Tibial nerve (tissue), 4 donors: ENCODE results near the gene ZNF91. TPM values are rescaled to one million over a fixed set of nuclear protein-coding genes. Genes with fewer than 3 reads are reported as not detected.
"Not testable (repeated sequence)": the region's sequence is repeated elsewhere in the genome, so short reads cannot be mapped to it uniquely, and the experiment has no call there.

ENCODE experiments used
- DNase-seq, 2 donors: peaks; one replicate each; pipeline ENCODE4 v3.0.0-alpha.2; 2019; ENCODE audit warnings: low spot score in 2 of 2
- H3K27ac ChIP-seq, 4 donors: fragments of 200-600 bp; sonication (generic) in 3 of 4; one replicate each; pipeline ENCODE4 v1.5.1; 2017 to 2019; ENCODE audit warnings: mild to moderate bottlenecking in 1 of 4
- H3K27me3 ChIP-seq, 2 donors: fragments of 200-600 bp; sonication (generic) in 1 of 2; one replicate each; pipeline versions ENCODE4 v1.5.1 to v1.6.0; 2017 to 2019
- H3K36me3 ChIP-seq, 3 donors: fragments of 200-600 bp; sonication (generic); one replicate each; pipeline ENCODE4 v1.5.1; 2018 to 2019
- H3K4me1 ChIP-seq, 4 donors: fragments of 200-600 bp; sonication (generic) in 3 of 4; one replicate each; pipeline ENCODE4 v1.5.1; 2017 to 2019
- H3K4me3 ChIP-seq, 4 donors: fragments of 200-600 bp; sonication (generic) in 3 of 4; one replicate each; pipeline ENCODE4 v1.5.1; 2017 to 2019; ENCODE audit warnings: mild to moderate bottlenecking in 1 of 4, moderate library complexity in 1 of 4
- H3K9me3 ChIP-seq, 4 donors: fragments of 200-600 bp; sonication (generic) in 3 of 4; one replicate each; pipeline ENCODE4 v1.5.1; 2017 to 2019
- CTCF ChIP-seq, 5 experiments: fragments of 200-600 bp in 3 of 5; fragments of 450-650 bp in 2 of 5; sonication (generic) in 3 of 5; IDR thresholded peaks; one replicate each; pipeline ENCODE4 v1.5.1; 2016 to 2019; ENCODE audit warnings: antibody characterized with exemption in 5 of 5, mild to moderate bottlenecking in 3 of 5, moderate library complexity in 2 of 5
- EP300 ChIP-seq, 2 donors: sonication (generic); formaldehyde crosslinking; IDR thresholded peaks; one replicate each; pipeline ENCODE4 v1.6.1; 2017; ENCODE audit warnings: antibody characterized with exemption in 2 of 2, mild to moderate bottlenecking in 1 of 2
- POLR2A ChIP-seq, 2 donors: fragments of 450-650 bp; IDR thresholded peaks; one replicate each; pipeline ENCODE4 v1.6.1; 2017; ENCODE audit warnings: antibody characterized with exemption in 2 of 2, mild to moderate bottlenecking in 2 of 2, moderate library complexity in 2 of 2
- WGBS, 2 donors: methylation state at CpG; one replicate each; pipeline ENCODE4 v1.1.5; 2018; 5-methylcytosine and 5-hydroxymethylcytosine counted together
- total RNA-seq, 4 donors: library from RNA; depleted of rRNA; stranded (reverse); fragments of >200 nt; gene quantifications; one replicate each; pipeline ENCODE4 v1.1.0, GENCODE V29; 2016

Gene ZNF91
- total RNA-seq, 4 donors from 2014 or later, result 63.5 to 83.1 (median 81.7) TPM

- Histone ChIP-seq H3K27me3 (no peaks in the 10 kb centered on the region), H3K4me1 (peaks cover 0 to 6% (median 0%) of the 10 kb centered on the region in 4 donors), H3K36me3 (peaks cover 0 to 96% (median 22%) of the 10 kb centered on the region in 3 donors), H3K9me3 (peaks cover 0 to 78% (median 31%) of the 10 kb centered on the region in 4 donors), H3K27ac (no peak overlapping the region), H3K4me3 (no peak overlapping the region)
- no peak for TF ChIP-seq POLR2A (IDR thresholded peaks at IDR 0.05)
- TF ChIP-seq EP300 (IDR thresholded peaks at IDR 0.05), result no peak
- no peak for TF ChIP-seq CTCF (IDR thresholded peaks at IDR 0.05)
- no peak for DNase-seq
Observed at GRCh38 chr19:23381114-23381513, 14.2 kb downstream of the ZNF91 start.

- peaks cover 0 to 74% (median 31%) of the 10 kb centered on the region in 4 donors for H3K9me3 ChIP-seq
- WGBS, 2 donors, result 78 to 86% methylated on average over 4 of the region's 4 CpGs
- H3K36me3 ChIP-seq, result peaks cover 0 to 94% (median 19%) of the 10 kb centered on the region in 3 donors
- H3K27me3 ChIP-seq, H3K4me3 ChIP-seq, H3K27ac ChIP-seq, H3K4me1 ChIP-seq, DNase-seq: not testable (repeated sequence)
Observed at GRCh38 chr19:23379671-23380070, 15.6 kb downstream of the ZNF91 start.

GRCh38 chr19:23378948-23379347, 16.3 kb downstream of the ZNF91 start:
- TF ChIP-seq EP300 (IDR thresholded peaks at IDR 0.05) (no peak), POLR2A (IDR thresholded peaks at IDR 0.05) (no peak), CTCF (IDR thresholded peaks at IDR 0.05) (no peak)
- Histone ChIP-seq H3K27me3 (no peaks in the 10 kb centered on the region), H3K9me3 (peaks cover 0 to 71% (median 31%) of the 10 kb centered on the region in 4 donors), H3K36me3 (peaks cover 0 to 94% (median 15%) of the 10 kb centered on the region in 3 donors), H3K4me3 (no peak overlapping the region), H3K27ac (no peak overlapping the region), H3K4me1 (peaks cover 0 to 6% (median 0%) of the 10 kb centered on the region in 4 donors)
- DNase-seq, result no peak
- 86 to 96% methylated on average over 1 of the region's 1 CpG for WGBS, 2 donors

- peaks cover 0 to 66% (median 27%) of the 10 kb centered on the region in 4 donors for H3K9me3 ChIP-seq
- TF ChIP-seq EP300 (IDR thresholded peaks at IDR 0.05), result no peak
- no peak overlapping the region for H3K27ac ChIP-seq
- H3K4me3 ChIP-seq, result no peak overlapping the region
- no peak for DNase-seq
- peaks cover 0 to 6% (median 0%) of the 10 kb centered on the region in 4 donors for H3K4me1 ChIP-seq
- H3K36me3 ChIP-seq, result peaks cover 0 to 94% (median 21%) of the 10 kb centered on the region in 3 donors
- no peaks in the 10 kb centered on the region for H3K27me3 ChIP-seq
Observed at GRCh38 chr19:23377276-23377675, 18.0 kb downstream of the ZNF91 start.

GRCh38 chr19:23366437-23366836, 28.8 kb downstream of the ZNF91 start:
- Histone ChIP-seq H3K36me3 (peaks cover 2 to 98% (median 47%) of the 10 kb centered on the region in 3 donors), H3K27me3 (no peaks in the 10 kb centered on the region), H3K4me3 (no peak overlapping the region), H3K4me1 (no peaks in the 10 kb centered on the region), H3K27ac (no peak overlapping the region), H3K9me3 (peaks cover 0 to 94% (median 44%) of the 10 kb centered on the region in 4 donors)
- no peak for TF ChIP-seq POLR2A (IDR thresholded peaks at IDR 0.05)
- no peak for TF ChIP-seq EP300 (IDR thresholded peaks at IDR 0.05)
- no peak for TF ChIP-seq CTCF (IDR thresholded peaks at IDR 0.05)
- DNase-seq, result no peak
- WGBS, 2 donors, result 96% methylated on average over 4 of the region's 4 CpGs

GRCh38 chr19:23366031-23366430, 29.2 kb downstream of the ZNF91 start:
- Histone ChIP-seq H3K36me3 (peaks cover 2 to 97% (median 45%) of the 10 kb centered on the region in 3 donors), H3K9me3 (peaks cover 0 to 96% (median 44%) of the 10 kb centered on the region in 4 donors)
- not testable (repeated sequence) for H3K4me1 ChIP-seq, H3K27me3 ChIP-seq, H3K27ac ChIP-seq, H3K4me3 ChIP-seq, DNase-seq
- 98 to 99% methylated on average over 18 of the region's 18 CpGs for WGBS, 2 donors

- WGBS, 2 donors, result 94 to 96% methylated on average over 3 of the region's 3 CpGs
- TF ChIP-seq POLR2A (IDR thresholded peaks at IDR 0.05) (no peak), EP300 (IDR thresholded peaks at IDR 0.05) (no peak), CTCF (IDR thresholded peaks at IDR 0.05) (no peak)
- no peaks in the 10 kb centered on the region for H3K27me3 ChIP-seq
- no peak for DNase-seq
- peaks cover 2 to 89% (median 37%) of the 10 kb centered on the region in 3 donors for H3K36me3 ChIP-seq
- H3K27ac ChIP-seq, result no peak overlapping the region
- no peak overlapping the region for H3K4me3 ChIP-seq
- no peaks in the 10 kb centered on the region for H3K4me1 ChIP-seq
- H3K9me3 ChIP-seq, result peaks cover 0 to 96% (median 43%) of the 10 kb centered on the region in 4 donors
Observed at GRCh38 chr19:23365222-23365621, 30.0 kb downstream of the ZNF91 start.

GRCh38 chr19:23361843-23362242, 33.4 kb downstream of the ZNF91 start:
- peaks cover 0 to 100% (median 49%) of the 10 kb centered on the region in 4 donors for H3K9me3 ChIP-seq
- H3K4me3 ChIP-seq, result not testable (repeated sequence)

More at GRCh38 chr19:23361843-23362242, 33.4 kb downstream of the ZNF91 start:
- DNase-seq, H3K4me1 ChIP-seq, H3K27ac ChIP-seq, H3K27me3 ChIP-seq: not testable (repeated sequence)
- WGBS, 2 donors, result 89 to 94% methylated on average over 1 of the region's 1 CpG
- H3K36me3 ChIP-seq, result peaks cover 0 to 76% (median 26%) of the 10 kb centered on the region in 3 donors
